Mucosa of descending colon (tissue), 3 donors: Measurements from ENCODE around the gene PPP1R9A. TPM values are rescaled to one million over a fixed set of nuclear protein-coding genes. Genes with fewer than 3 reads are reported as not detected.
"Not testable (repeated sequence)": the region's sequence is repeated elsewhere in the genome, so short reads cannot be mapped to it uniquely, and the experiment has no call there.

Experiments used
- ATAC-seq: fragments of 200-7000 bp; cut with Tn5 transposase; one replicate; pipeline ENCODE4 v1.9.1; 2020; ENCODE audit warnings: mild to moderate bottlenecking, moderate library complexity
- DNase-seq, 3 donors: peaks; one replicate each; pipeline ENCODE4 v3.0.0-alpha.2; 2020
- H3K36me3 ChIP-seq: fragments of 200-600 bp; one replicate; pipeline ENCODE4 v1.8.0; 2021; ENCODE audit warnings: low read depth, mild to moderate bottlenecking
- H3K4me1 ChIP-seq: fragments of 200-600 bp; one replicate; pipeline ENCODE4 v1.8.0; 2021; ENCODE audit warnings: low read depth, mild to moderate bottlenecking
- H3K4me3 ChIP-seq: fragments of 200-600 bp; one replicate; pipeline ENCODE4 v1.8.0; 2021; ENCODE audit warnings: mild to moderate bottlenecking
- H3K9me3 ChIP-seq: fragments of 200-600 bp; one replicate; pipeline ENCODE4 v1.8.0; 2021; ENCODE audit warnings: mild to moderate bottlenecking
- CTCF ChIP-seq: fragments of 200-600 bp; IDR thresholded peaks from one replicate; pipeline ENCODE4 v1.8.0; 2022; ENCODE audit warnings: antibody characterized with exemption, mild to moderate bottlenecking
- intact Hi-C, 2 donors: fragments of 100-400 bp; cut with DNase I in 1 of 2; cut with micrococcal nuclease in 1 of 2; formaldehyde crosslinking; loops; one replicate each; pipeline versions ENCODE4 v1.11.0 to v1.11.1; 2022; cut with DNase I, micrococcal nuclease
- total RNA-seq, 3 donors: library from RNA; stranded (reverse); fragmentation: NEBNext Ultra II Directional in 2 of 3; extraction: Animal tissue kit (Norgen Biotek cat#: 25700) in 2 of 3; gene quantifications; one replicate each; pipeline versions ENCODE4 v1.2.1 to v1.2.4, GENCODE V29; 2021 to 2023
- donor health status: DM: no; HTN: no; CAD: no; lungs with moderate emphysema.
- donor health status: DM: no; HTN: no; CAD: no.
- donor health status: DM: no; HTN: yes; CAD: no.

The PPP1R9A gene
- total RNA-seq, 3 donors from 2014 or later, result 17.8 to 48.9 (median 30.8) TPM

- no peaks in the 10 kb centered on the region for H3K36me3 ChIP-seq
- peaks cover 4% of the 10 kb centered on the region for H3K4me1 ChIP-seq
- no peak for TF ChIP-seq CTCF
- intact Hi-C loops, result no loop called here
- ATAC-seq, result no peak
- H3K4me3 ChIP-seq, result no peak overlapping the region
- no peak for DNase-seq
- no peaks in the 10 kb centered on the region for H3K9me3 ChIP-seq
Observed at GRCh38 chr7:95006010-95006409, 98.6 kb downstream of the PPP1R9A start.

- ATAC-seq, intact Hi-C loops, DNase-seq, H3K36me3 ChIP-seq, H3K4me3 ChIP-seq, H3K9me3 ChIP-seq, H3K4me1 ChIP-seq: not testable (repeated sequence)
Observed at GRCh38 chr7:95008773-95009172, 101.4 kb downstream of the PPP1R9A start.

GRCh38 chr7:95011146-95011928, 103.9 kb downstream of the PPP1R9A start:
- DNase-seq (no peak), ATAC-seq (no peak)
- TF ChIP-seq CTCF, result no peak
- Histone ChIP-seq H3K36me3 (no peaks in the 10 kb centered on the region), H3K4me3 (no peak overlapping the region), H3K4me1 (no peaks in the 10 kb centered on the region), H3K9me3 (no peaks in the 10 kb centered on the region)
- intact Hi-C loops, result no loop called here

- intact Hi-C loops, result no loop called here
- no peak for ATAC-seq
- no peak for DNase-seq
- Histone ChIP-seq H3K4me1 (no peaks in the 10 kb centered on the region), H3K36me3 (no peaks in the 10 kb centered on the region), H3K9me3 (no peaks in the 10 kb centered on the region), H3K4me3 (no peak overlapping the region)
- no peak for TF ChIP-seq CTCF
Observed at GRCh38 chr7:95011995-95012394, 104.6 kb downstream of the PPP1R9A start.

GRCh38 chr7:95018021-95018420, 110.6 kb downstream of the PPP1R9A start:
- TF ChIP-seq CTCF, result no peak
- ATAC-seq (no peak), DNase-seq (no peak)
- Histone ChIP-seq H3K4me3 (no peak overlapping the region), H3K36me3 (no peaks in the 10 kb centered on the region), H3K9me3 (no peaks in the 10 kb centered on the region), H3K4me1 (no peaks in the 10 kb centered on the region)
- intact Hi-C loops, result no loop called here

- Histone ChIP-seq H3K9me3 (peaks cover 11% of the 10 kb centered on the region), H3K36me3 (no peaks in the 10 kb centered on the region), H3K4me3 (no peak overlapping the region), H3K4me1 (no peaks in the 10 kb centered on the region)
- ATAC-seq, result no peak
- intact Hi-C loops, result no loop called here
- no peak for DNase-seq
- TF ChIP-seq CTCF, result no peak
Observed at GRCh38 chr7:95026018-95026417, 118.6 kb downstream of the PPP1R9A start.
